Measurements from ENCODE around the gene EML4. TPM values are rescaled to one million over a fixed set of nuclear protein-coding genes. Genes with fewer than 3 reads are reported as not detected.

EML4 gene
- total and polyA plus RNA-seq, 9 of the 15 experiments (the other 6 are each of a cell fraction or from before 2014, with no cell fraction given): 14.7 to 48.3 (median 36.5) TPM

DNA sequence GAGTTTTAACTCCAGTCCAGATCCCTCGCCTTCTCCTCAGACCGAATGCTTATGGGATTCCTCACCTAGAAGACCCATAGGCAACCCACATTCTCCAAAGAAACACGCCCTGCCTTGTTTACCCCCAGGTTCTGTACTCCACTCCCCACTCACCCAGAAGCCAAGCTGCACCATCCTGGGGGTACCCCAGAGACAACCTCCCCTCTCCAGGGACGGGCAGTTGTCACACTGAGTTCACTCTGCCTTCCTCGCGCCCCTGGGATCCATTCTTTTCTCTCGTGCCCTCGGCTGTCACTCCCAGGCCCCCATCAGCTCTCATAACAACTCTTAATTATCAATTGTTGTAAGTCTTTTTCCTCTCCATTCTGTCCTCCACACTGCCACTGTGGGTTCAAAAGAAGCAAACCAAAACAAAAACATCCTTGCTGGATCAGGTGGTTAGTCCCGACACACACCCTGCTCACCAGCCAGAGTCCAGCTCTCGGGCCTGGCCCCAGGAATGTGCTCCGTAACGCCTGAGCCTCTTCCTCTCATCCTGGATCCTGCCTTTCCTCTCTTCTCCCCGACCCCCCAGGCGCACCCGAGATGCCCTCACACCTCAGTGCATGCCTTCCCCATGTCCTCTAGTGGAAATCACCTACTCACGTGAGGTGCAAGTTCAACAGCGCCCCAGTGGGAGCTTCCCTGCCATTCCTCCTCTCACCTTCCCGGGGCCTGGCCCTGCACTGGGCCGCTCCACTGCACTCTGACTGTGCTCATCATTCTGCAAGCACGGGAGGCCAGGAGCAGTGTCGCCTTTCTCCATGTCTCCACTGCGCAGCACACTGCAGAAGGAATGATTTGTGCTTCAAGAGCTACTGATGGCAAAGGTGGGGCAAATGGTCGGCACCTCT, 171.1 kb downstream of the EML4 start:
- Histone ChIP-seq H3K27me3 (ENCODE audit: control insufficient read depth in 2 of 2, insufficient read depth in 2 of 2, low read length in 2 of 2) (no peaks in the 10 kb centered on the region), H3K9ac (ENCODE audit: insufficient read depth in 1 of 2, low read depth in 2 of 2, low read length in 2 of 2) (no peak overlapping the region), H3K4me3 (no peak overlapping the region), H3K79me2 (ENCODE audit: control insufficient read depth, insufficient read depth, low read length) (peaks cover 11% of the 10 kb centered on the region; the same call in 2 of the 3 replicates), H2AFZ (ENCODE audit: low read depth, low read length) (no peak overlapping the region), H3K4me2 (ENCODE audit: insufficient read depth, low read length) (no peak overlapping the region), H3K27ac (ENCODE audit: extremely low read depth, low read depth, low read length) (no peak overlapping the region), H4K20me1 (replicated peaks; ENCODE audit: control insufficient read depth, insufficient read depth, low read length) (0 out of 2 replicates have a peak, but pooled peaks cover 3% of the 10 kb centered on the region), H3K4me1 (replicated peaks in 1 of 2; ENCODE audit: control insufficient read depth in 2 of 2, insufficient read depth in 2 of 2, low read length in 2 of 2) (peaks cover 3 to 6% of the 10 kb centered on the region in 2 experiments; a peak in 2 of 5 replicates), H3K36me3 (ENCODE audit: control insufficient read depth, insufficient read depth, low read length) (peaks cover 75% of the 10 kb centered on the region), H3K9me3 (replicated peaks; ENCODE audit: control insufficient read depth, insufficient read depth, low read depth, low read length) (no peaks in the 10 kb centered on the region), H3K9me1 (ENCODE audit: control insufficient read depth, insufficient read depth, low read length) (peaks cover 4% of the 10 kb centered on the region)
- POLR2A ChIA-PET: interaction anchor here (0.6 kb wide), 2 partner anchors 9 to 14 kb away, joined by 3 to 5 read pairs; no protein-coding TSS in a partner anchor
- intact Hi-C loops (cut with micrococcal nuclease): no loop called here
- BruUV-seq (replicated peaks): no TSS peak
- DNase-seq (ENCODE audit: extremely low read depth in 1 of 4, low spot score in 3 of 4) (no peak), FAIRE-seq (no peak), ATAC-seq (no peak)
- TF ChIP-seq SLC30A9 (CRISPR knock-in tag; IDR thresholded peaks at IDR 0.05) (no peak), GABPB1 (CRISPR knock-in tag; IDR thresholded peaks at IDR 0.05) (no peak), LEF1 (IDR thresholded peaks at IDR 0.05) (no peak), DDX20 (tag; IDR thresholded peaks at IDR 0.05; ENCODE audit: low read depth) (no peak), ZNF232 (CRISPR knock-in tag; IDR thresholded peaks at IDR 0.05) (no peak), ARID2 (IDR thresholded peaks at IDR 0.05) (no peak)
- TF ChIP-seq, protein P1, sequence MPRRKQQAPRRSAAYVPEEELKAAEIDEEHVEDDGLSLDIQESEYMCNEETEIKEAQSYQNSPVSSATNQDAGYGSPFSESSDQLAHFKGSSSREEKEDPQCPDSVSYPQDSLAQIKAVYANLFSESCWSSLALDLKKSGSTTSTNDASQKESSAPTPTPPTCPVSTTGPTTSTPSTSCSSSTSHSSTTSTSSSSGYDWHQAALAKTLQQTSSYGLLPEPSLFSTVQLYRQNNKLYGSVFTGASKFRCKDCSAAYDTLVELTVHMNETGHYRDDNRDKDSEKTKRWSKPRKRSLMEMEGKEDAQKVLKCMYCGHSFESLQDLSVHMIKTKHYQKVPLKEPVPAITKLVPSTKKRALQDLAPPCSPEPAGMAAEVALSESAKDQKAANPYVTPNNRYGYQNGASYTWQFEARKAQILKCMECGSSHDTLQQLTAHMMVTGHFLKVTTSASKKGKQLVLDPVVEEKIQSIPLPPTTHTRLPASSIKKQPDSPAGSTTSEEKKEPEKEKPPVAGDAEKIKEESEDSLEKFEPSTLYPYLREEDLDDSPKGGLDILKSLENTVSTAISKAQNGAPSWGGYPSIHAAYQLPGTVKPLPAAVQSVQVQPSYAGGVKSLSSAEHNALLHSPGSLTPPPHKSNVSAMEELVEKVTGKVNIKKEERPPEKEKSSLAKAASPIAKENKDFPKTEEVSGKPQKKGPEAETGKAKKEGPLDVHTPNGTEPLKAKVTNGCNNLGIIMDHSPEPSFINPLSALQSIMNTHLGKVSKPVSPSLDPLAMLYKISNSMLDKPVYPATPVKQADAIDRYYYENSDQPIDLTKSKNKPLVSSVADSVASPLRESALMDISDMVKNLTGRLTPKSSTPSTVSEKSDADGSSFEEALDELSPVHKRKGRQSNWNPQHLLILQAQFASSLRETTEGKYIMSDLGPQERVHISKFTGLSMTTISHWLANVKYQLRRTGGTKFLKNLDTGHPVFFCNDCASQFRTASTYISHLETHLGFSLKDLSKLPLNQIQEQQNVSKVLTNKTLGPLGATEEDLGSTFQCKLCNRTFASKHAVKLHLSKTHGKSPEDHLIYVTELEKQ (CRISPR knock-in tag; IDR thresholded peaks at IDR 0.05): no peak
- WGBS (ENCODE audit: insufficient coverage, low coverage, missing lambda C conversion rate): 96% methylated on average over 23 of the region's 23 CpGs
- in situ Hi-C loops (cut with MboI): no loop called here
- CTCF ChIA-PET (ENCODE audit: low intra/inter-chr PET ratio): no interaction called here
